Gastrocnemius medialis (tissue), 4 donors: ENCODE measurements around the gene COL28A1.

ENCODE experiments used
- CTCF ChIP-seq, 5 experiments: fragments of 450-650 bp in 3 of 5; fragments of 200-600 bp in 2 of 5; sonication (generic) in 2 of 5; IDR thresholded peaks in 4 of 5; conservative IDR thresholded peaks in 1 of 5; 1 replicate in 4 of 5; 2 replicates in 1 of 5; pipeline ENCODE4 v1.5.1; 2016 to 2019; ENCODE audit warnings: antibody characterized with exemption in 5 of 5, mild to moderate bottlenecking in 3 of 5, moderate library complexity in 3 of 5
- POLR2A ChIP-seq, 2 donors: fragments of 450-650 bp; IDR thresholded peaks; one replicate each; pipeline ENCODE4 v1.6.1; 2017; ENCODE audit warnings: antibody characterized with exemption in 2 of 2, mild to moderate bottlenecking in 2 of 2, moderate library complexity in 2 of 2

GRCh38 chr7:7579638-7580037 lies 44.0 kb upstream of the COL28A1 start:
- no peak for TF ChIP-seq CTCF (IDR thresholded peaks at IDR 0.05 in 4 of 5, conservative IDR thresholded peaks at IDR 0.05 in 1 of 5)
- no peak for TF ChIP-seq POLR2A (IDR thresholded peaks at IDR 0.05)
